Measurements from ENCODE around the gene SLC30A7.
"Not testable (repeated sequence)": the region's sequence is repeated elsewhere in the genome, so short reads cannot be mapped to it uniquely, and the experiment has no call there.

The SLC30A7 gene

GRCh38 chr1:100952104-100952745 is 56.3 kb downstream of the SLC30A7 start:
- Histone ChIP-seq H3F3A (ENCODE audit: insufficient read depth, low read length) (no peaks in the 10 kb centered on the region), H3K9ac (ENCODE audit: low read length) (no peak overlapping the region), H3K79me2 (ENCODE audit: low read length) (no peaks in the 10 kb centered on the region), H3K4me1 (ENCODE audit: low read length) (no peaks in the 10 kb centered on the region), H4K20me1 (ENCODE audit: insufficient read depth, low read length) (no peaks in the 10 kb centered on the region), H3K27me3 (replicated peaks; ENCODE audit: insufficient read depth, low read length) (no peaks in the 10 kb centered on the region), H3K27ac (ENCODE audit: low read length) (no peak overlapping the region), H3K4me2 (ENCODE audit: low read depth, low read length) (no peak overlapping the region), H3K4me3 (ENCODE audit: low read length) (no peak overlapping the region), H3K36me3 (replicated peaks; ENCODE audit: insufficient read depth, low read length) (no peaks in the 10 kb centered on the region), H3K9me2 (replicated peaks; ENCODE audit: insufficient read depth, low read length) (no peaks in the 10 kb centered on the region), H2AFZ (ENCODE audit: low read length) (no peak overlapping the region), H3K9me3 (replicated peaks; ENCODE audit: insufficient read depth, low read length) (no peaks in the 10 kb centered on the region)
- TF ChIP-seq, protein P1, sequence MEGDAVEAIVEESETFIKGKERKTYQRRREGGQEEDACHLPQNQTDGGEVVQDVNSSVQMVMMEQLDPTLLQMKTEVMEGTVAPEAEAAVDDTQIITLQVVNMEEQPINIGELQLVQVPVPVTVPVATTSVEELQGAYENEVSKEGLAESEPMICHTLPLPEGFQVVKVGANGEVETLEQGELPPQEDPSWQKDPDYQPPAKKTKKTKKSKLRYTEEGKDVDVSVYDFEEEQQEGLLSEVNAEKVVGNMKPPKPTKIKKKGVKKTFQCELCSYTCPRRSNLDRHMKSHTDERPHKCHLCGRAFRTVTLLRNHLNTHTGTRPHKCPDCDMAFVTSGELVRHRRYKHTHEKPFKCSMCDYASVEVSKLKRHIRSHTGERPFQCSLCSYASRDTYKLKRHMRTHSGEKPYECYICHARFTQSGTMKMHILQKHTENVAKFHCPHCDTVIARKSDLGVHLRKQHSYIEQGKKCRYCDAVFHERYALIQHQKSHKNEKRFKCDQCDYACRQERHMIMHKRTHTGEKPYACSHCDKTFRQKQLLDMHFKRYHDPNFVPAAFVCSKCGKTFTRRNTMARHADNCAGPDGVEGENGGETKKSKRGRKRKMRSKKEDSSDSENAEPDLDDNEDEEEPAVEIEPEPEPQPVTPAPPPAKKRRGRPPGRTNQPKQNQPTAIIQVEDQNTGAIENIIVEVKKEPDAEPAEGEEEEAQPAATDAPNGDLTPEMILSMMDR (IDR thresholded peaks at IDR 0.05; ENCODE audit: low read length) = no peak
- TF ChIP-seq EZH2 (optimal IDR thresholded peaks at IDR 0.05; ENCODE audit: low read depth, low read length) (no peak), EZH2phosphoT487 (IDR thresholded peaks at IDR 0.05; ENCODE audit: low read length) (no peak)
- DNase-seq = no peak

- H3F3A ChIP-seq (ENCODE audit: insufficient read depth, low read length); H3K36me3 ChIP-seq (replicated peaks; ENCODE audit: insufficient read depth, low read length); H3K27ac ChIP-seq (ENCODE audit: low read length); H4K20me1 ChIP-seq (ENCODE audit: insufficient read depth, low read length); H3K9me2 ChIP-seq (replicated peaks; ENCODE audit: insufficient read depth, low read length); H3K79me2 ChIP-seq (ENCODE audit: low read length); H2AFZ ChIP-seq (ENCODE audit: low read length); H3K4me3 ChIP-seq (ENCODE audit: low read length); H3K9ac ChIP-seq (ENCODE audit: low read length); H3K27me3 ChIP-seq (replicated peaks; ENCODE audit: insufficient read depth, low read length); H3K4me1 ChIP-seq (ENCODE audit: low read length); DNase-seq; H3K9me3 ChIP-seq (replicated peaks; ENCODE audit: insufficient read depth, low read length); H3K4me2 ChIP-seq (ENCODE audit: low read depth, low read length): not testable (repeated sequence)
These were observed 57.1 kb downstream of the SLC30A7 start for GRCh38 chr1:100952970-100953369.

DNA sequence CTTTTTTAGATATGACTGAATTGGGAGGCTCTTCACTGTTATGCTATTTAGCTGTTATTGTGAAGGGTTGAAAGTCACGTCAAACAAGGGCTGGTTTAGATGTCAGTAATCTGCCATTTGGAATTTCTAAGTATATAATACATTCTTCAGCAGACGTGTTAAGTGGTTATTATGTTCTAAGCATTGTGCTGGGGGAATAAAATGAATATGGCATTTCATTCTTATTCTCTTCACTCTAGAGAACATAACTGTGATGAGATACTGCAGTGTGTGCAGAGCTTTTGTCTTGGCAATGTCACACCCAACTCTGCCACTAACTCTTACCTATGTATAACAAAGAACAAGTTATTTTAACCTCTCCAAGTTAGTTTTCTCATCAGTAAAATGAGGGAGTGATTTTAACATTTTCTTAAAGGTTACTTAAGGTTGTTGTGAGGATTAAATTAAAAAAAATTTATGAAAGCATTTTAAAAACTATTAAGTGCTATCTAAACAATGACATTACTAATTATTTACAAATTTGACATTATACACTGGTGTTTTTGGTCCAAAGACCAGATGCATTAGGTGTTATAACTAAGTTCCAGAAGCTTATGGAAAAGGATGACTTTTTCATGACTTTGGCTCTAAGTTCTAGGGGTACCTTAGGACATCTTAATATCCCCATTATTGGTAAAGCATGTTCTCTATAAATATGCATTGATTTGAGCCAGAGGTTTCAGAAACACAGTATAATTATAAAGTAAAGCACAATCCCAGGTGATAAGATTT is 58.3 kb downstream of the SLC30A7 start:
- Histone ChIP-seq H3F3A (ENCODE audit: insufficient read depth, low read length) (no peaks in the 10 kb centered on the region), H3K9me2 (replicated peaks; ENCODE audit: insufficient read depth, low read length) (no peaks in the 10 kb centered on the region), H3K9me3 (replicated peaks; ENCODE audit: insufficient read depth, low read length) (no peaks in the 10 kb centered on the region), H2AFZ (ENCODE audit: low read length) (no peak overlapping the region), H3K4me3 (ENCODE audit: low read length) (no peak overlapping the region), H3K79me2 (ENCODE audit: low read length) (no peaks in the 10 kb centered on the region), H3K27ac (ENCODE audit: low read length) (no peak overlapping the region), H3K9ac (ENCODE audit: low read length) (no peak overlapping the region), H3K36me3 (replicated peaks; ENCODE audit: insufficient read depth, low read length) (no peaks in the 10 kb centered on the region), H3K4me2 (ENCODE audit: low read depth, low read length) (no peak overlapping the region), H3K4me1 (ENCODE audit: low read length) (no peaks in the 10 kb centered on the region), H4K20me1 (ENCODE audit: insufficient read depth, low read length) (no peaks in the 10 kb centered on the region), H3K27me3 (replicated peaks; ENCODE audit: insufficient read depth, low read length) (no peaks in the 10 kb centered on the region)
- DNase-seq = no peak
- TF ChIP-seq EZH2phosphoT487 (IDR thresholded peaks at IDR 0.05; ENCODE audit: low read length) (no peak), EZH2 (optimal IDR thresholded peaks at IDR 0.05; ENCODE audit: low read depth, low read length) (no peak)
- TF ChIP-seq, protein P1 (IDR thresholded peaks at IDR 0.05; ENCODE audit: low read length) = no peak

- Histone ChIP-seq H3K79me2 (ENCODE audit: low read length) (no peaks in the 10 kb centered on the region), H3K4me3 (ENCODE audit: low read length) (no peak overlapping the region)
These were observed 59.4 kb downstream of the SLC30A7 start for GRCh38 chr1:100955322-100955721.

More at GRCh38 chr1:100955322-100955721, 59.4 kb downstream of the SLC30A7 start:
- DNase-seq = no peak
- Histone ChIP-seq H3K27ac (ENCODE audit: low read length) (no peak overlapping the region), H3K9me2 (replicated peaks; ENCODE audit: insufficient read depth, low read length) (no peaks in the 10 kb centered on the region), H3K36me3 (replicated peaks; ENCODE audit: insufficient read depth, low read length) (no peaks in the 10 kb centered on the region), H3K4me2 (ENCODE audit: low read depth, low read length) (no peak overlapping the region), H3K9ac (ENCODE audit: low read length) (no peak overlapping the region), H3K4me1 (ENCODE audit: low read length) (no peaks in the 10 kb centered on the region), H3F3A (ENCODE audit: insufficient read depth, low read length) (no peaks in the 10 kb centered on the region), H4K20me1 (ENCODE audit: insufficient read depth, low read length) (no peaks in the 10 kb centered on the region), H2AFZ (ENCODE audit: low read length) (no peak overlapping the region), H3K27me3 (replicated peaks; ENCODE audit: insufficient read depth, low read length) (no peaks in the 10 kb centered on the region), H3K9me3 (replicated peaks; ENCODE audit: insufficient read depth, low read length) (no peaks in the 10 kb centered on the region)
- TF ChIP-seq EZH2phosphoT487 (IDR thresholded peaks at IDR 0.05; ENCODE audit: low read length) (no peak), EZH2 (optimal IDR thresholded peaks at IDR 0.05; ENCODE audit: low read depth, low read length) (no peak)
- TF ChIP-seq, protein P1 (IDR thresholded peaks at IDR 0.05; ENCODE audit: low read length) = no peak

Measured in MM.1S (cell line).